ENCODE data around the gene MICB. TPM values are rescaled to one million over a fixed set of nuclear protein-coding genes. Genes with fewer than 3 reads are reported as not detected.

Gene MICB
- total RNA-seq (2021; ENCODE audit: unreplicated experiment) = 72.1 TPM
- 53.1 TPM for polyA plus RNA-seq (2012; ENCODE audit: insufficient read length)
- Bru-seq, nascent RNA = percentile 86 among the genes with signal in this experiment
- percentile 94 among the genes with signal in this experiment for BruChase-seq, experiment 1, labeled RNA remaining after a 2-hour chase
- percentile 95 among the genes with signal in this experiment for BruChase-seq, experiment 2, labeled RNA remaining after a 6-hour chase
- long read RNA-seq, transcript MICB-201 (6 exons, 2,446 nt) = major isoform, 99 of 152 reads
- long read RNA-seq, transcript MICB-204 (6 exons, 2,411 nt) = minor isoform, 10 of 152 reads
- long read RNA-seq, partial matches to known transcripts = 38 of 152 reads
- long read RNA-seq, other reads (novel, unspliced or antisense) = 4 of 152 reads

- ChIA-PET CTCF (interaction anchor here (0.7 kb wide), 2 partner anchors 64 to 80 kb away, joined by 4 to 6 read pairs; no protein-coding TSS in a partner anchor), POLR2A (interaction anchor here (0.7 kb wide), 2 partner anchors 38 to 167 kb away, joined by 3 to 15 read pairs; partner anchors contain the start of gene GPANK1)
- Histone ChIP-seq H3K36me3 (ENCODE audit: control insufficient read depth, insufficient read depth, low read length) (no peaks in the 10 kb centered on the region; the same call in 1 of the 2 replicates), H3K27me3 (ENCODE audit: control insufficient read depth, insufficient read depth, low read length) (no peaks in the 10 kb centered on the region), H3K4me3 (ENCODE audit: low read depth in 2 of 2, low read length in 2 of 2) (peak within 1 kb of the TSS; percentile 79 to 83), H3K4me1 (ENCODE audit: control insufficient read depth, insufficient read depth, low read length) (peaks cover 16% of the 10 kb centered on the region; the same call in 1 of the 2 replicates), H3K9me3 (ENCODE audit: control insufficient read depth, insufficient read depth, low read depth, low read length) (no peaks in the 10 kb centered on the region), H3K27ac (ENCODE audit: low read length) (peak within 1 kb of the TSS; percentile 95)
- TF ChIP-seq TCF7L2 (IDR thresholded peaks at IDR 0.05; ENCODE audit: low read depth, low read length) (no peak), SIN3A (IDR thresholded peaks at IDR 0.05; ENCODE audit: borderline replicate concordance, insufficient read depth, low read depth, low read length) (peak; percentile 76; the same call in 1 of the 2 replicates), POLR2AphosphoS5 (IDR thresholded peaks at IDR 0.05; ENCODE audit: low read depth, low read length) (peak; percentile 84)
- ATAC-seq = peak; percentile 73
- intact Hi-C loops (cut with micrococcal nuclease; ENCODE audit: unreplicated experiment) (no loop called here), in situ Hi-C loops (cut with HindIII; ENCODE audit: low pct_unique_long_range_greater_than_20kb, low sequenced_read_pairs) (no loop called here)
- BruUV-seq (replicated peaks) = no TSS peak
- DNase-seq (ENCODE audit: low read depth, low spot score) = no peak
These were observed at the start of gene MICB for GRCh38 chr6:31497531-31498476. Gene MICB (plus strand): TSS chr6:31498145. CDS start chr6:31498194, 49 bp downstream.

DNA sequence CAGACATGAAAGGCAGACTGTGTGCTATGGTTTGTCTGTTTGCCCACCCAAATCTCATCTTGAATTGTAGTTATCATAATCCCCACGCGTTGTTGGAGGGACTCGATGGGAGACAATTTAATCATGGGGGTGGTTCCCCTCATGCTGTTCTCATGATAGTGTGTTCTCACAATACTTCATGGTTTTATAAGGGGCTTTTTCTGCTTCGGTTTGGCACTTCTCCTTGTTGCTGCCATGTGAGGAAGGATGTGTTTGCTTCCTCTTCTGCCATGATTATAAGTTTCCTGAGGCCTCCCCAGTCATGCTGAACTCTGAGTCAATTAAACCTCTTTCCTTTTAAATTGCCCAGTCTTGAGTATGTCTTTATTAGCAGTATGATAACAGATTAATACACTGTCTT, 47.2 kb upstream of the MICB start:
- TF ChIP-seq POLR2AphosphoS5 (IDR thresholded peaks at IDR 0.05; ENCODE audit: low read depth, low read length) (no peak), TCF7L2 (IDR thresholded peaks at IDR 0.05; ENCODE audit: low read depth, low read length) (no peak), CTCF (IDR thresholded peaks at IDR 0.05) (no peak), SIN3A (IDR thresholded peaks at IDR 0.05; ENCODE audit: borderline replicate concordance, insufficient read depth, low read depth, low read length) (no peak)
- TF ChIP-seq, protein P1, sequence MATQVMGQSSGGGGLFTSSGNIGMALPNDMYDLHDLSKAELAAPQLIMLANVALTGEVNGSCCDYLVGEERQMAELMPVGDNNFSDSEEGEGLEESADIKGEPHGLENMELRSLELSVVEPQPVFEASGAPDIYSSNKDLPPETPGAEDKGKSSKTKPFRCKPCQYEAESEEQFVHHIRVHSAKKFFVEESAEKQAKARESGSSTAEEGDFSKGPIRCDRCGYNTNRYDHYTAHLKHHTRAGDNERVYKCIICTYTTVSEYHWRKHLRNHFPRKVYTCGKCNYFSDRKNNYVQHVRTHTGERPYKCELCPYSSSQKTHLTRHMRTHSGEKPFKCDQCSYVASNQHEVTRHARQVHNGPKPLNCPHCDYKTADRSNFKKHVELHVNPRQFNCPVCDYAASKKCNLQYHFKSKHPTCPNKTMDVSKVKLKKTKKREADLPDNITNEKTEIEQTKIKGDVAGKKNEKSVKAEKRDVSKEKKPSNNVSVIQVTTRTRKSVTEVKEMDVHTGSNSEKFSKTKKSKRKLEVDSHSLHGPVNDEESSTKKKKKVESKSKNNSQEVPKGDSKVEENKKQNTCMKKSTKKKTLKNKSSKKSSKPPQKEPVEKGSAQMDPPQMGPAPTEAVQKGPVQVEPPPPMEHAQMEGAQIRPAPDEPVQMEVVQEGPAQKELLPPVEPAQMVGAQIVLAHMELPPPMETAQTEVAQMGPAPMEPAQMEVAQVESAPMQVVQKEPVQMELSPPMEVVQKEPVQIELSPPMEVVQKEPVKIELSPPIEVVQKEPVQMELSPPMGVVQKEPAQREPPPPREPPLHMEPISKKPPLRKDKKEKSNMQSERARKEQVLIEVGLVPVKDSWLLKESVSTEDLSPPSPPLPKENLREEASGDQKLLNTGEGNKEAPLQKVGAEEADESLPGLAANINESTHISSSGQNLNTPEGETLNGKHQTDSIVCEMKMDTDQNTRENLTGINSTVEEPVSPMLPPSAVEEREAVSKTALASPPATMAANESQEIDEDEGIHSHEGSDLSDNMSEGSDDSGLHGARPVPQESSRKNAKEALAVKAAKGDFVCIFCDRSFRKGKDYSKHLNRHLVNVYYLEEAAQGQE (IDR thresholded peaks at IDR 0.05; ENCODE audit: insufficient read depth in 1 of 2, low read depth in 2 of 2, low read length in 1 of 2) = no peak
- H3K9me3 ChIP-seq (ENCODE audit: control insufficient read depth, insufficient read depth, low read depth, low read length) = no peaks in the 10 kb centered on the region
- no peak overlapping the region for H3K4me3 ChIP-seq (ENCODE audit: low read depth in 2 of 2, low read length in 2 of 2)
- no TSS peak for BruUV-seq (replicated peaks)
- POLR2A ChIA-PET = no interaction called here
- no peak overlapping the region for H3K27ac ChIP-seq (ENCODE audit: low read length)
- no peak for ATAC-seq
- no peaks in the 10 kb centered on the region for H3K36me3 ChIP-seq (ENCODE audit: control insufficient read depth, insufficient read depth, low read length)
- CTCF ChIA-PET = no interaction called here
- no peak for DNase-seq (ENCODE audit: low read depth, low spot score)
- no peaks in the 10 kb centered on the region for H3K4me1 ChIP-seq (ENCODE audit: control insufficient read depth, insufficient read depth, low read length)
- in situ Hi-C loops (cut with HindIII; ENCODE audit: low pct_unique_long_range_greater_than_20kb, low sequenced_read_pairs) (no loop called here), intact Hi-C loops (cut with micrococcal nuclease; ENCODE audit: unreplicated experiment) (no loop called here)
- H3K27me3 ChIP-seq (ENCODE audit: control insufficient read depth, insufficient read depth, low read length) = peaks cover 6% of the 10 kb centered on the region; the same call in 1 of the 2 replicates
